Breast epithelium (tissue), 4 donors: ENCODE data around the gene SLC35D2. TPM values are rescaled to one million over a fixed set of nuclear protein-coding genes. Genes with fewer than 3 reads are reported as not detected.

ENCODE experiments used
- DNase-seq, 2 donors: peaks; one replicate each; pipeline ENCODE4 v3.0.0-alpha.2; 2019; ENCODE audit warnings: low spot score in 2 of 2
- H3K27ac ChIP-seq, 2 donors: fragments of 200-600 bp; sonication (generic) in 1 of 2; one replicate each; pipeline ENCODE4 v1.5.1; 2016 to 2019; ENCODE audit warnings: mild to moderate bottlenecking in 1 of 2
- H3K27me3 ChIP-seq, 2 donors: fragments of 200-600 bp; sonication (generic) in 1 of 2; one replicate each; pipeline versions ENCODE4 v1.5.1 to v1.6.0; 2017 to 2019; ENCODE audit warnings: control low read depth in 1 of 2, mild to moderate bottlenecking in 1 of 2
- H3K36me3 ChIP-seq: fragments of 200-600 bp; one replicate; pipeline ENCODE4 v1.5.1; 2019
- H3K4me1 ChIP-seq, 2 donors: fragments of 200-600 bp; sonication (generic); one replicate each; pipeline ENCODE4 v1.5.1; 2016 to 2019; ENCODE audit warnings: control low read depth in 1 of 2
- H3K4me3 ChIP-seq, 3 donors: fragments of 200-600 bp; sonication (generic); 1 replicate in 2 of 3; 2 replicates in 1 of 3; pipeline ENCODE4 v1.5.1; 2016 to 2019; ENCODE audit warnings: mild to moderate bottlenecking in 3 of 3, moderate library complexity in 2 of 3
- H3K9me3 ChIP-seq, 2 donors: fragments of 200-600 bp; sonication (generic) in 1 of 2; one replicate each; pipeline ENCODE4 v1.5.1; 2016 to 2019; ENCODE audit warnings: control low read depth in 1 of 2
- CTCF ChIP-seq, 3 donors: fragments of 450-650 bp; IDR thresholded peaks; one replicate each; pipeline ENCODE4 v1.5.1; 2016 to 2017; ENCODE audit warnings: antibody characterized with exemption in 3 of 3, mild to moderate bottlenecking in 3 of 3, moderate library complexity in 3 of 3
- POLR2A ChIP-seq: fragments of 450-650 bp; IDR thresholded peaks from one replicate; pipeline ENCODE4 v1.6.1; 2016; ENCODE audit warnings: antibody characterized with exemption, mild to moderate bottlenecking, moderate library complexity
- POLR2AphosphoS5 ChIP-seq, 3 donors: sonication (generic); formaldehyde crosslinking; IDR thresholded peaks; one replicate each; pipeline ENCODE4 v1.6.1; 2017; ENCODE audit warnings: antibody characterized with exemption in 3 of 3
- intact Hi-C: fragments of 100-400 bp; cut with DNase I; formaldehyde crosslinking; loops from one replicate; pipeline ENCODE4 v1.15.1; 2023; ENCODE audit warnings: low total_unique reads
- total RNA-seq, 3 donors: library from RNA; depleted of rRNA; stranded (reverse); fragments of >200 nt; gene quantifications; one replicate each; pipeline ENCODE4 v1.1.0, GENCODE V29; 2016

SLC35D2 gene
- total RNA-seq, 3 donors from 2014 or later = 21.2 to 25.6 (median 21.3) TPM

DNA sequence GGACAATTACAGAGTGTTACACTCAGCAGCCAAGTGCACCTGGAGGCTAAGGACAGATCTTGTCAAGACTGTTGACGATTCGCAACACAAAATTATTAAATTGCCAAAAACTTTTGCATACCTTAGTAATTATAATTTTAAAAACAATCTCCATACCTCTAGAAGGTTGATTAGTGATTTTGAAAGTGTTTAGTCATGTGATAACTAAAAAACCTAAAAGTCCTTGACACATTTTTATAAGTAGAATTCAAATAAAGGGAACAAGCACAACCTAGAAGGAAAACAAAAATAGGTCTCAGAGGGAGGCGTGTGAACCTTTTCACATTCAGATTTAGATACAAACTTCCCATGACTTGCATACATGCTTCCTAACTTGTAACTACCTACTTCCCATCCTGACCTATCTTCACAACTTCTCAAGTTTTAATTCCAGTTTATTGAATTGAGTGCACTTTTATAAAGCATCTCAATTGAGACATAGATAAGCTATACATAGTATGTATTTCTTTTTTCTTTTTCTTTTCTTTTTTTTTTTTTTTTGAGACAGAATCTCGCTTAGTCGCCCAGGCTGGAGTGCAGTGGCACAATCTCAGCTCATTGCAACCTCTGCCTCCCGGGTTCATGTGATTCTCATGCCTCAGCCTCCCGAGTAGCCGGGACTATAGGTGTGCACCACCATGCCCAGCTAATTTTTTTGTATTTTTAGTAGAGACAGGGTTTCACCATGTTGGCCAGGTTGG, 28.8 kb upstream of the SLC35D2 start:
- intact Hi-C loops = no loop called here
- TF ChIP-seq POLR2AphosphoS5 (IDR thresholded peaks at IDR 0.05) = no peak
- no peak for TF ChIP-seq CTCF (IDR thresholded peaks at IDR 0.05)
- TF ChIP-seq POLR2A = no peak
- DNase-seq = no peak
- H3K4me1 ChIP-seq = no peaks in the 10 kb centered on the region
- no peaks in the 10 kb centered on the region for H3K27me3 ChIP-seq
- no peak overlapping the region for H3K27ac ChIP-seq
- no peaks in the 10 kb centered on the region for H3K36me3 ChIP-seq
- no peaks in the 10 kb centered on the region for H3K9me3 ChIP-seq
- H3K4me3 ChIP-seq = no peak overlapping the region

- Histone ChIP-seq H3K27me3 (no peaks in the 10 kb centered on the region), H3K36me3 (no peaks in the 10 kb centered on the region), H3K4me3 (no peak overlapping the region), H3K27ac (no peak overlapping the region), H3K9me3 (no peaks in the 10 kb centered on the region), H3K4me1 (no peaks in the 10 kb centered on the region)
- DNase-seq = no peak
- TF ChIP-seq POLR2A (no peak), POLR2AphosphoS5 (IDR thresholded peaks at IDR 0.05) (no peak), CTCF (IDR thresholded peaks at IDR 0.05) (no peak)
- intact Hi-C loops = no loop called here
These were observed 27.8 kb upstream of the SLC35D2 start for GRCh38 chr9:96411129-96411838.

- Histone ChIP-seq H3K4me1 (no peaks in the 10 kb centered on the region), H3K27me3 (no peaks in the 10 kb centered on the region), H3K4me3 (no peak overlapping the region), H3K36me3 (no peaks in the 10 kb centered on the region), H3K27ac (no peak overlapping the region), H3K9me3 (no peaks in the 10 kb centered on the region)
- intact Hi-C loops = loop anchor here (5.0 kb wide), 1 partner anchor 369 kb away; the partner anchor contains the start of gene ZNF510
- TF ChIP-seq POLR2AphosphoS5 (IDR thresholded peaks at IDR 0.05) = no peak
- no peak for TF ChIP-seq POLR2A
- TF ChIP-seq CTCF (IDR thresholded peaks at IDR 0.05) = no peak
- no peak for DNase-seq
These were observed 25.1 kb upstream of the SLC35D2 start for GRCh38 chr9:96408409-96409280.

DNA sequence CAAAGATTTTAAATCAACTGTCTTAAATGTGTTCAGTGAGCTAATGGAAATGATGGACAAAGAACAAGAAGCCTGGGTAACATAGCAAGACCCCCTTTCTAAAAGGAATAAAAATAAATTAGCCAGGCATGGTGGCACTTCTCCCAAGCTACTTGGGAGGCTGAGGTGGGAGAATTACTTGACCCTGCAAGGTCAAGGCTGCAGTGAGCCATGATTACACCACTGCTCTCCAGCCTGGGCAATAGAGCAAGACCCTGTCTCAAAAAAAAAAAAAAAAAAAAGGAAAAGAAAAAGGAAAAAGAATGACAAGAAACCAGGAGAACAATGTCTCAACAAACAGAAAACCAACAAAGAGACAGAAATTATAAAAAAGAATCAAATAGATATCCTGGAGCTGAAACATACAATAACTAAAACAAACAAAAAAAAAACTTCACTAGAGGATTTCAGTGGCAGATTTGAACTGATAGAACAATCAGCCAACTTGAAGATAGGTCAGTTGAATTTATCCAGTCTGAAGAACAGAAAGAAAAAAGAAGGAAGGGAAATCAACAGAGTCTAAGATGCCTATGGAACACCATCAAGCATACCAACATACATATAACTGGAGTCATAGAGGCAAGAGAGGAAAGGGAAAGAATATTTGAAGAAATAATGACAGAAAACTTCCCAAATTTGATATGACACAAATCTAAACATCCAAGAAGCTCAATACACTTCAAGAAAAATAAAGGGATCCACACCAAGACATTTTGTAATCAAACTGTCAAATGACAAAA, 16.8 kb upstream of the SLC35D2 start:
- Histone ChIP-seq H3K4me3 (no peak overlapping the region), H3K4me1 (no peaks in the 10 kb centered on the region), H3K36me3 (no peaks in the 10 kb centered on the region), H3K27me3 (no peaks in the 10 kb centered on the region), H3K9me3 (no peaks in the 10 kb centered on the region), H3K27ac (no peak overlapping the region)
- DNase-seq = no peak
- intact Hi-C loops = no loop called here
- no peak for TF ChIP-seq POLR2AphosphoS5 (IDR thresholded peaks at IDR 0.05)
- TF ChIP-seq POLR2A = no peak
- TF ChIP-seq CTCF (IDR thresholded peaks at IDR 0.05) = no peak
